H54 (cell line): ENCODE measurements around the gene ARHGAP23.

Experiments used
- DNase-seq: peaks from one replicate; pipeline ENCODE4 v3.0.0; 2011; ENCODE audit warnings: low spot score, mixed read lengths; ENCODE audit not compliant: insufficient read length
- FAIRE-seq: peaks from 3 replicates; lab custom pipeline; 2011; peaks lifted over from hg19 to GRCh38; lab: Jason Lieb, UNC
- POLR2A ChIP-seq: IDR thresholded peaks from 2 replicates; pipeline ENCODE4 v1.6.1; 2011; ENCODE audit warnings: low read depth, mild to moderate bottlenecking, low read length

The ARHGAP23 gene

GRCh38 chr17:38440614-38441397, 12.5 kb downstream of the ARHGAP23 start:
- no peak for DNase-seq
- FAIRE-seq: no peak
- no peak for TF ChIP-seq POLR2A

- TF ChIP-seq POLR2A: no peak
- DNase-seq (no peak), FAIRE-seq (no peak)
Measured at GRCh38 chr17:38441429-38442061, 13.3 kb downstream of the ARHGAP23 start.

GRCh38 chr17:38442548-38442947, 14.3 kb downstream of the ARHGAP23 start:
- DNase-seq (peak; percentile 74), FAIRE-seq (no peak)
- TF ChIP-seq POLR2A: no peak

- FAIRE-seq (no peak), DNase-seq (no peak)
- TF ChIP-seq POLR2A: no peak
Measured at GRCh38 chr17:38443356-38444031, 15.2 kb downstream of the ARHGAP23 start.

- no peak for FAIRE-seq
- DNase-seq: no peak
- 0 out of 2 replicates have a peak, but pooled peaks have one; percentile 16 for TF ChIP-seq POLR2A
Measured at GRCh38 chr17:38444151-38444550, 15.9 kb downstream of the ARHGAP23 start.

- DNase-seq (no peak), FAIRE-seq (no peak)
- no peak for TF ChIP-seq POLR2A
Measured at GRCh38 chr17:38447502-38448085, 19.3 kb downstream of the ARHGAP23 start.

- FAIRE-seq (no peak), DNase-seq (no peak)
- TF ChIP-seq POLR2A: no peak
Measured at GRCh38 chr17:38448208-38448771, 20.0 kb downstream of the ARHGAP23 start.

- DNase-seq: no peak
- no peak for FAIRE-seq
- no peak for TF ChIP-seq POLR2A
Measured at GRCh38 chr17:38449364-38449763, 21.1 kb downstream of the ARHGAP23 start.

- TF ChIP-seq POLR2A: no peak
- no peak for FAIRE-seq
Measured at GRCh38 chr17:38450557-38451029, 22.3 kb downstream of the ARHGAP23 start.

GRCh38 chr17:38451030-38451839, 23.0 kb downstream of the ARHGAP23 start:
- DNase-seq (peak; percentile 89), FAIRE-seq (no peak)
- TF ChIP-seq POLR2A: peak; percentile 53

More at GRCh38 chr17:38450557-38451029, 22.3 kb downstream of the ARHGAP23 start:
- DNase-seq: no peak

GRCh38 chr17:38451840-38452529, 23.7 kb downstream of the ARHGAP23 start:
- TF ChIP-seq POLR2A: peak; percentile 52
- FAIRE-seq (no peak), DNase-seq (peak; percentile 78)

GRCh38 chr17:38452719-38453118, 24.5 kb downstream of the ARHGAP23 start:
- FAIRE-seq: no peak
- DNase-seq: no peak
- TF ChIP-seq POLR2A: no peak

GRCh38 chr17:38453951-38454421, 25.7 kb downstream of the ARHGAP23 start:
- no peak for FAIRE-seq
- TF ChIP-seq POLR2A: peak; percentile 32; the same call in 1 of the 2 replicates
- no peak for DNase-seq
